VCaP (cell line): ENCODE results near the gene NEB.

Experiments used
- H3K27ac ChIP-seq: fragments of 450-650 bp; 2 replicates; pipeline ENCODE4 v1.5.1; 2017
- CTCF ChIP-seq: fragments of 450-650 bp; conservative IDR thresholded peaks from 2 replicates; pipeline ENCODE4 v1.5.1; 2017; ENCODE audit warnings: mild to moderate bottlenecking, moderate library complexity

Gene NEB

DNA sequence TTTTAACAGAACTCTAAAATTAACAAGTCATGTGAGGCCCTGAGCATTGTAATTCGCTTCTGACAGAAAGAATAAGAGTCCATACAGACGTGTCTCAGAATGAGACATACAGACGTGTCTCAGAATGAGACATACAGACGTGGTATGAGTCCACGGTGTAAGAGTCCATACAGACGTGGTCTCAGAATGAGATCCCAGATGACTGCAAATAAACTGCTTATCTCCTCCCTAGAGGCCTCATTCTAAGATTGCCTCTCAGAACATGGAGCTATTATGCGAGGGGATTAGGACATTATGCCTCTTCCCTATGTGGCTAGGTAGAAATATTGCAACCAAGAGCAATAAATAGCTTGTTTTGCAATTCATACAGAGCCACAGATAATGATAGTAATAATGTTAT lies 63.9 kb downstream of the NEB start:
- no peak for TF ChIP-seq CTCF
- no peak overlapping the region for H3K27ac ChIP-seq

- H3K27ac ChIP-seq = no peak overlapping the region
- TF ChIP-seq CTCF = no peak
Measured at GRCh38 chr2:151669585-151670081, 64.6 kb downstream of the NEB start.

- TF ChIP-seq CTCF = no peak
- H3K27ac ChIP-seq = no peak overlapping the region
Measured at GRCh38 chr2:151668737-151669136, 65.5 kb downstream of the NEB start.

- H3K27ac ChIP-seq = no peak overlapping the region
- no peak for TF ChIP-seq CTCF
Measured at GRCh38 chr2:151665959-151666358, 68.3 kb downstream of the NEB start.

- no peak for TF ChIP-seq CTCF
- no peak overlapping the region for H3K27ac ChIP-seq
Measured at GRCh38 chr2:151664520-151664919, 69.8 kb downstream of the NEB start.

DNA sequence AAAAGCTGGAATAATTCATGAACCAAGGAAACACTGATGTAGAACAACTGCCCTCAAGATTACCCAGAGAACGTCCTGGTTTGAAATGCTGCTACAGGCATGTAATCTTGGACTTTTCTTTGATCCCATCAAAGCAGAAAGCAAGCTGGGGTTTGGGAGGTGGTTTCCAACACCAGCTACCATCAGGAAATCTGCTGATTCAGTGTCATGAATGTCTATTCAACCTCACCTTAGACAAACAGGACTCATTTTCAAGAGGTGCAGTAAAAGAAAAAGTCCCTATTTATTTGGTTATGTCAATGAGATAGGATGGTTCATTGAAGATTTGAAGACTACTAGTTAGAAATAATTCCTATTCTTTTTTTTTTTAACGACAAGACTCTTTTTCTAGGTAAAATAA lies 72.7 kb downstream of the NEB start:
- no peak for TF ChIP-seq CTCF

GRCh38 chr2:151658081-151658480 lies 76.2 kb downstream of the NEB start:
- H3K27ac ChIP-seq = no peak overlapping the region
- TF ChIP-seq CTCF = no peak

More for the DNA sequence above, 72.7 kb downstream of the NEB start:
- H3K27ac ChIP-seq = no peak overlapping the region

DNA sequence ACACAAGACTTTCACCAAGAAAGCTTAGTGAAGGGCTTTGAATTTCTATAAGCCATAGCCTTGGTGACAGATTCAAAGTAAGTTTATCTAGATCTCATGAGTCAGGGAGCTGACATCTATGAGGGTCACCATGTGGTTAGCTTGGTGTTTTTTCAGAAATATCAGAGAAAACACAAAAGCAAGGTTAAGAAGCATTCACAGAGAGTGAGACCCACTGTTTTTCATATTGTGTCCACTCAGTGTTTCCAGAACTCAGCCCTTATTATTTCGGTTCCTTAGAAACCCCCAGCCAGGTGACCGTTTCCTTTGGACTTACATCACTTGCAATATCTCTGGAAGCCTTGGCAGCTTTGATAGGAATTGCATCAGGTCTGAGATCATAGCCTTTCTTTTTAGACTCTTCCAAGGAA lies 76.6 kb downstream of the NEB start:
- H3K27ac ChIP-seq = no peak overlapping the region
- TF ChIP-seq CTCF = no peak
